ENCODE measurements around the gene MUC22.

MUC22 gene

DNA sequence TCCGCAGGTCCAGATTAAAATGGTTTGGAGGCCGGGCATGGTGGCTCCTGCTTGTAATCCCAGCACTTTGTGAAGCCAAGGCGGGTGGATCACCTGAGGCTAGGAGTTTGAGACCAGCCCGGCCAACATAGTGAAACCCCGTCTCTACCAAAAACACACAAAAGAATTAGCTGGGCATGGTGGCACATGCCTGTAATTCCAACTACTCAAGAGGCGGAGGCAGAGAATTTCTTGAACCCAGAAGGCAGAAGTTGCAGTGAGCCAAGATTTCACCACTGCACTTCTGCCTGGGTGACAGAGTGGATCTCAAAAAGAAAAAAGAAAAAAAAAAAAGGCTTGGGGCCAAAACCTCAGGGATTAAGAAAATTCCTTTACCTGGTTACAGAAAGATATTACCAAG lies 71.6 kb downstream of the MUC22 start:
- no peak for DNase-seq

DNA sequence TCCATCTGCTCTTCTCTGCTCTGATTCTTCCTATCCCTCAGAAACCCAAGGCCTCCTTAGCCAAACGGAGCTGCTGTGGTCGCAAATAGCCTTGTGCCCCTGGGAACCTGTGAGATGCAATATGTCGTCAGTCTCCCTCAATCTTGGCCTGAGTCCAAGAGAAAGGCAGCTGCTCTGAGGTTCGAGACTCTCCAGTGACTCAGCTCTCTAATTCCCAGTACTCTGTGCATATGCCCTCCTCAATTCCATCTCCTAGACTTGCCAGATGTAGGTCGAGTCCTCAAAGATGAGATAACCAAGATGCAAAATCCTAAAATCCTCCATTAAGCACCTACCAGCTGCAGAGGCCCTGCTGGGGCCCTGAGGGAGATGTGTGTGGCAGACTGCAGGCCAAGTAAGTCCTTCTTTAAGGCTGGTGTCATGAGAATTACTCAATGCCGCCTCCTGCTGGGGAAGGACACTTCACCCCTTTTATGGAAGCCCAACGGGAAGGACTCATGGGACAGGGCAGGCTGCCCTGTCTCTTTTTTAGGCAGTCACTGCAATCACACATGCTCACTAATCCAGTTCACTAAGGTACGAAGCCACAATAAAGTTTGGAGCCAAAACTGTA lies 73.6 kb downstream of the MUC22 start:
- DNase-seq = peak; percentile 46
